Kidney epithelial cell (primary cell): ENCODE data around the gene GOLPH3L. TPM values are rescaled to one million over a fixed set of nuclear protein-coding genes. Genes with fewer than 3 reads are reported as not detected.
"Not testable (repeated sequence)": the region's sequence is repeated elsewhere in the genome, so short reads cannot be mapped to it uniquely, and the experiment has no call there.

Source experiments
- DNase-seq: peaks from one replicate; pipeline ENCODE4 v3.0.0-alpha.2; 2010; ENCODE audit warnings: low read depth
- H3K27me3 ChIP-seq: 2 replicates; pipeline ENCODE4 v1.6.0; 2011; ENCODE audit warnings: low read length; ENCODE audit not compliant: control insufficient read depth, insufficient read depth
- H3K36me3 ChIP-seq: 2 replicates; pipeline ENCODE4 v1.5.1; 2011; ENCODE audit warnings: low read length; ENCODE audit not compliant: control insufficient read depth, insufficient read depth
- H3K4me3 ChIP-seq: 2 replicates; pipeline ENCODE4 v1.5.1; 2011; ENCODE audit warnings: low read depth, mild to moderate bottlenecking, control low read depth, low read length
- total RNA-seq: library from RNA; depleted of rRNA; stranded (reverse); fragments of >200 nt; gene quantifications from 2 replicates; pipeline ENCODE4 v1.2.3, GENCODE V29; 2015
- TF ChIP-seq, protein P1 (sequence below): IDR thresholded peaks from 2 replicates; pipeline ENCODE4 v1.5.1; 2011; ENCODE audit warnings: mild to moderate bottlenecking, moderate library complexity, low read length, control low read depth, inconsistent platforms; ENCODE audit not compliant: insufficient read depth, poor library complexity, severe bottlenecking

Gene GOLPH3L
- total RNA-seq, 1 donor from 2014 or later: 18.2 TPM

DNA sequence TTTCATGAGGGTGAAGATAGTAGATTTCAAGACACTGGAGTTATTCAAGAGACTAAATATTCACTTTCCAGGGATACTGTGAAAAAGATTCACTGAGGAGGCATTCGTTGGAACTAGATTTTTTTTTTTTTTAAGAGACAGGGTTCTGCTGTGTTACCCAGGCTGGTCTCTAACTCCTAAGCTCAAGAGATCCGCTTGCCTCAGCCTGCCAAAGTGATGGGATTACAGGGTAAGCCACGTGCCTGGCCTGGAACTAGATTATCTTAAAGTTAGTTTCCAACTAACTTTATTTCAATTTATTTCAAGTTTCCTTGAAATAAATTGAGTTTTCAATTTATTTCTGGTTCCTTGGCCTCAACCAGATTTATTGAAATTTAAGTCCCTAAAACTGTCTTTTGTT, 93.2 kb downstream of the GOLPH3L start:
- DNase-seq: no peak
- Histone ChIP-seq H3K27me3 (no peaks in the 10 kb centered on the region), H3K36me3 (no peaks in the 10 kb centered on the region), H3K4me3 (no peak overlapping the region)
- TF ChIP-seq, protein P1, sequence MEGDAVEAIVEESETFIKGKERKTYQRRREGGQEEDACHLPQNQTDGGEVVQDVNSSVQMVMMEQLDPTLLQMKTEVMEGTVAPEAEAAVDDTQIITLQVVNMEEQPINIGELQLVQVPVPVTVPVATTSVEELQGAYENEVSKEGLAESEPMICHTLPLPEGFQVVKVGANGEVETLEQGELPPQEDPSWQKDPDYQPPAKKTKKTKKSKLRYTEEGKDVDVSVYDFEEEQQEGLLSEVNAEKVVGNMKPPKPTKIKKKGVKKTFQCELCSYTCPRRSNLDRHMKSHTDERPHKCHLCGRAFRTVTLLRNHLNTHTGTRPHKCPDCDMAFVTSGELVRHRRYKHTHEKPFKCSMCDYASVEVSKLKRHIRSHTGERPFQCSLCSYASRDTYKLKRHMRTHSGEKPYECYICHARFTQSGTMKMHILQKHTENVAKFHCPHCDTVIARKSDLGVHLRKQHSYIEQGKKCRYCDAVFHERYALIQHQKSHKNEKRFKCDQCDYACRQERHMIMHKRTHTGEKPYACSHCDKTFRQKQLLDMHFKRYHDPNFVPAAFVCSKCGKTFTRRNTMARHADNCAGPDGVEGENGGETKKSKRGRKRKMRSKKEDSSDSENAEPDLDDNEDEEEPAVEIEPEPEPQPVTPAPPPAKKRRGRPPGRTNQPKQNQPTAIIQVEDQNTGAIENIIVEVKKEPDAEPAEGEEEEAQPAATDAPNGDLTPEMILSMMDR: no peak

DNA sequence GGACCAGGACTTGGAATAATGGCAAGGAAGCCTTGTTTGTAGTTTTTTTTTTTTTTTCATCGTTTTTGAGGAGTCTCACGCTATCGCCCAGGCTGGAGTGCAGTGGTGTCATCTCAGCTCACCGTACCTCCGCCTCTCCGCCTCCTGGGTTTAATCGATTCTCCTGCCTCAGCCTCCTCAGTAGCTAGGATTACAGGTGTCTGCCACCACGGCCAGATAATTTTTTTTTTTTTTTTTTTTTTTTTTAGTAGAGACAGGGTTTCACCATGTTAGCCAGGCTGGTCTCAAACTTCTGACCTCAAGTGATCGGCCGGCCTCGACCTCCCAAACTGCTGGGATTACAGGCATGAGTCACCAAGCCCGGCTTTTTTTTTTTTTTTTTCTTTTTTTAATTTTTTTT, 94.6 kb downstream of the GOLPH3L start:
- H3K4me3 ChIP-seq, H3K27me3 ChIP-seq, H3K36me3 ChIP-seq, DNase-seq: not testable (repeated sequence)

DNA sequence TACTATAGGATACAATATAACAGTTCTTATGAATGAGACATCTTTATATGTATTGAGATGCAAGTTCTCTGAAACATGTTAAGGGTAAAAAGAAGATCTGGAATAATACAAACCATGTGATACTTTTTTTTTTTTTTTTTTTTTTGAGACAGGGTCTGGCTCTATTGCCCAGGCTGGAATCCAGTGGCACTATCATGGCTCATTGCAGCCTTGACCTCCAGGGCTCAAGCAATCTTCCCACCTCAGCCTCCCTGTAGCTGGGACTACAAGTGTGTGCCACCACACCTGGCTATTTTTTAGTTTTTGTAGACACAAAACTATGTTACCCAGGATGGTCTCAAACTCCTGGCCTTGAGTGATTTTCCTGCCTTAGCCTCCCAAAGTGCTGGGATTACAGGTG, 95.4 kb downstream of the GOLPH3L start:
- Histone ChIP-seq H3K36me3 (no peaks in the 10 kb centered on the region), H3K27me3 (no peaks in the 10 kb centered on the region), H3K4me3 (no peak overlapping the region)
- TF ChIP-seq, protein P1: no peak
- DNase-seq: no peak

DNA sequence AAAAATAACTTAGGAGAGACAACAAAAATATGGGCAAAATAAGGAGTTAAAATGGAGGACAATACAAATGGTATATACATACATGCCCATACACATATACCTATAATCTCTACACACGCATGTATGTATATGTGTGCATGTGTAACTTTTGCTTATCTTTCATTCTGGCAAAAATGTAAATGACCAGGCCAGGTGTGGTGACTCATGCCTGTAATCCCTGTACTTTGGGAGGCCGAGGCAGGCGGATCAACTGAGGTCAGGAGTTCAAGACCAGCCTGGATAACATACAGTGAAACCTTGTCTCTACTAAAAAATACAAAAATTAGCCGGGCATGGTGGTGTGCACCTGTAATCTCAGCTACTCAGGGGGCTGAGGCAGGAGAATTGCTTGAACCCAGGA, 98.6 kb downstream of the GOLPH3L start:
- not testable (repeated sequence) for H3K4me3 ChIP-seq, H3K27me3 ChIP-seq, H3K36me3 ChIP-seq, DNase-seq

DNA sequence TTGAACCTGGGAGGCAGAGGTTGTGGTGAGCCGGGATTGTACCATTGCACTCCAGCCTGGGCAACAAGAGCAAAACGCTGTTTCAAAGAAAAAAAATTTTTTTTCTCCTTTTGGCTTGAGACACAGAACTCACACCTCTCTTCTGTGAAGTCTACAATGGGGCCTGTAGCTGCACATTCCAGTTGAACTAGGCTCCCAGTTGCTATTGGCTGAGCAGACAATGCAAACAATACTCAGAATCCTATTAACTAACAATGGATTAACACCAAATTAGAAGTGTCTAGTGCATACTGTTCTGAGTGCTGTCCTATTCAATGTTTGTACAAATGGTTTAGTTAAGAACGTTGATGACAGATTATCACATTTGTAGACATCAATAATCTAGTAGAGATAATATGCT, 100.0 kb downstream of the GOLPH3L start:
- DNase-seq: no peak
- H3K36me3 ChIP-seq: no peaks in the 10 kb centered on the region
- H3K27me3 ChIP-seq: no peaks in the 10 kb centered on the region
- no peak overlapping the region for H3K4me3 ChIP-seq
- TF ChIP-seq, protein P1: no peak

Other genes with a start within 250 kb of the GOLPH3L start
- 17.6 and 24.6 TPM in 2 replicates for gene TARS2, start 209.7 kb downstream of the GOLPH3L start, total RNA-seq
- 5.4 and 6.0 TPM in 2 replicates for gene ECM1, start 189.0 kb downstream of the GOLPH3L start, total RNA-seq
- not detected in 2 replicates for gene FALEC, start 181.4 kb downstream of the GOLPH3L start, total RNA-seq
- gene ADAMTSL4, start 147.7 kb downstream of the GOLPH3L start, total RNA-seq: 0.46 and 1.7 TPM in 2 replicates
- 206 and 222 TPM in 2 replicates for gene MCL1, start 117.5 kb downstream of the GOLPH3L start, total RNA-seq
- 80.9 and 178 TPM in 2 replicates for gene ENSA, start 67.5 kb downstream of the GOLPH3L start, total RNA-seq
- gene HORMAD1, start 23.7 kb upstream of the GOLPH3L start, total RNA-seq: not detected in 2 replicates
- 9.0 and 12.2 TPM in 2 replicates for gene CTSS, start 68.6 kb upstream of the GOLPH3L start, total RNA-seq
- gene CTSK, start 111.1 kb upstream of the GOLPH3L start, total RNA-seq: 4.0 and 5.2 TPM in 2 replicates
- 17.5 and 24.3 TPM in 2 replicates for gene ARNT, start 179.4 kb upstream of the GOLPH3L start, total RNA-seq
- not detected in 2 replicates for gene CTXND2, start 190.0 kb upstream of the GOLPH3L start, total RNA-seq
- 24.2 and 25.5 TPM in 2 replicates for gene SETDB1, start 229.2 kb upstream of the GOLPH3L start, total RNA-seq